Endothelial cell of hepatic sinusoid (primary cell): ENCODE data around the gene PCYT2.

Experiments
- in situ Hi-C: cut with HindIII; loops from 2 replicates; pipeline ENCODE4 v1.10.0; 2017; ENCODE audit warnings: low sequenced_read_pairs

The PCYT2 gene

GRCh38 chr17:81902023-81902652 is 9.1 kb downstream of the PCYT2 start, which contains the start of gene NPB:
TSS of gene NPB (plus strand) at chr17:81902238. CDS start at chr17:81902278, 40 bp downstream.
- in situ Hi-C loops, result no loop called here

GRCh38 chr17:81901167-81902022 is 9.8 kb downstream of the PCYT2 start:
- in situ Hi-C loops, result no loop called here

GRCh38 chr17:81900181-81900820 is 10.9 kb downstream of the PCYT2 start:
- in situ Hi-C loops, result no loop called here

GRCh38 chr17:81899514-81900166 is 11.6 kb downstream of the PCYT2 start:
- in situ Hi-C loops, result no loop called here

GRCh38 chr17:81898885-81899284 is 12.3 kb downstream of the PCYT2 start:
- in situ Hi-C loops, result no loop called here

- in situ Hi-C loops, result no loop called here
Observed at GRCh38 chr17:81898029-81898866, 13.0 kb downstream of the PCYT2 start.

GRCh38 chr17:81895400-81895799 is 15.8 kb downstream of the PCYT2 start:
- in situ Hi-C loops, result no loop called here

- in situ Hi-C loops, result no loop called here
Observed at GRCh38 chr17:81891303-81891552, 20.0 kb downstream of the PCYT2 start.

GRCh38 chr17:81890447-81891302 is 20.5 kb downstream of the PCYT2 start:
- in situ Hi-C loops, result no loop called here

- in situ Hi-C loops, result no loop called here
Observed at GRCh38 chr17:81889602-81890001, 21.6 kb downstream of the PCYT2 start.

GRCh38 chr17:81888988-81889595 is 22.1 kb downstream of the PCYT2 start:
- in situ Hi-C loops, result no loop called here

- in situ Hi-C loops, result no loop called here
Observed at GRCh38 chr17:81888105-81888987, 22.9 kb downstream of the PCYT2 start.

GRCh38 chr17:81885869-81886548 is 25.2 kb downstream of the PCYT2 start:
- in situ Hi-C loops, result no loop called here

GRCh38 chr17:81885454-81885853 is 25.7 kb downstream of the PCYT2 start:
- in situ Hi-C loops, result no loop called here

- in situ Hi-C loops, result no loop called here
Observed at GRCh38 chr17:81884968-81885367, 26.2 kb downstream of the PCYT2 start.

GRCh38 chr17:81884520-81884919 is 26.7 kb downstream of the PCYT2 start:
- in situ Hi-C loops, result no loop called here

- in situ Hi-C loops, result no loop called here
Observed at GRCh38 chr17:81879121-81879520, 32.1 kb downstream of the PCYT2 start.

- in situ Hi-C loops, result no loop called here
Observed at GRCh38 chr17:81878294-81878693, 32.9 kb downstream of the PCYT2 start.
